Measurements from ENCODE around the gene N4BP2L2.

N4BP2L2 gene

GRCh38 chr13:32535115-32535514 is 3.5 kb downstream of the N4BP2L2 start:
- no peak for DNase-seq (ENCODE audit: extremely low read depth in 1 of 2, low read depth in 1 of 2)

DNA sequence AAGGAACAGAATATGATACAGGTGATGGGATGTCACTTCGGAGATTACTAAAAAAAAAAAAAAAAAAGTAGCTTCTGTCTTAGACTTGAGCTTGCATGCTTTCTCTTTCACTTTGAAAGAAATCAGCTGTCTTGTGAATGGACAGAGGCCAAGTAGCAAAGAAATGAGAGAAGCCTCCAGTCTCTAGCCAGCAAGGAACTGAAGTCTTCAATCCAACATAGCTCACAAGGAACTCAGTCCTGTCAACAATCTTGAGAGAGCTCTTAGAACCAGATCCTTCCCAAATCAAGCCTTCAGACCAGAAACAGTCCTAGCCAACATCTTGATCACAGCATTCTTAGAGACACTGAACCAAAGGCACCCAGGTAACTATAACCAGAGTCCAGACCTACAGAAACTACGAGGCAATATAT is 7.7 kb downstream of the N4BP2L2 start:
- no peak for DNase-seq (ENCODE audit: extremely low read depth in 1 of 2, low read depth in 1 of 2)

GRCh38 chr13:32528358-32528757 is 10.2 kb downstream of the N4BP2L2 start:
- DNase-seq (ENCODE audit: extremely low read depth in 1 of 2, low read depth in 1 of 2) = no peak

DNA sequence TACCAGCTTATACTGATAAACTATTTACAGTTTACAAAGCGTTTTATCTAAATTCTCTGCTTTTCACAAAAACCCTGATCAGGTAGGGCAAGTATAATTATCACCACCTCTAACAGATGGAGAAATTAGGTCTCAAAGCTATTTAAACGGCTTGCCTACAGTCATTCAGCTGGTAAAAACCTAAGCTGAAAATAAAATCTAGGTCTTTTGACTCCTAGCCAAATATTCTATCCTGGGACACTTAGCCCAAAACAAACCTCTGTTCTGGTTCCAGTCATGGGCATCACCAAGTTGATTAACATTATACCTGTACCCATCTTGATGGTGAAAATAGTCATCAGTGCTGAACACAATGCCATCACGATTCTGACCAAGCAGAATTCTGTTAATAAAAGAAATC is 11.4 kb downstream of the N4BP2L2 start:
- DNase-seq (ENCODE audit: extremely low read depth in 1 of 2, low read depth in 1 of 2) = no peak

GRCh38 chr13:32525766-32526165 is 12.8 kb downstream of the N4BP2L2 start:
- no peak for DNase-seq (ENCODE audit: extremely low read depth in 1 of 2, low read depth in 1 of 2)

GRCh38 chr13:32515246-32515645 is 23.3 kb downstream of the N4BP2L2 start:
- no peak for DNase-seq (ENCODE audit: extremely low read depth in 1 of 2, low read depth in 1 of 2)

GRCh38 chr13:32511482-32511881 is 27.1 kb downstream of the N4BP2L2 start:
- DNase-seq (ENCODE audit: extremely low read depth in 1 of 2, low read depth in 1 of 2) = no peak

- no peak for DNase-seq (ENCODE audit: extremely low read depth in 1 of 2, low read depth in 1 of 2)
These were observed 33.7 kb downstream of the N4BP2L2 start for GRCh38 chr13:32504876-32505275.

DNA sequence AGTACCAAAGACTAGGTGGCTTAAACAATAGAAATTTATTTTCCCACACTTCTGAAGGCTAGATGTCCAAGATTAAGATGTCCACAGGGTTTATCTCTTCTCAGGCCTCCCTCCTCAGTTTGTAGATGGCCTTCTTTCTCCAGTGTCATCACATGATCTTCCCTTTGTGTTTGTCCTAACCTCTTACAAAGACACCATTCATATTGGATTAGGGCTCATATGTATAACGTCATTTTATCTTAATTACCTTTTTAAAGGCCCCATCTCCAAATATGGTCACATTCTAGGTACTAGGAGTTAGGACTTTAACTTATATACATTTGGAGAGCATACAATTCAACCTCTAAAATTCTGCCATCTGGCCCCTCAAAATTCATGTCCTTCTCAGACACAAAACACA is 34.3 kb downstream of the N4BP2L2 start:
- DNase-seq (ENCODE audit: extremely low read depth in 1 of 2, low read depth in 1 of 2) = no peak

- DNase-seq (ENCODE audit: extremely low read depth in 1 of 2, low read depth in 1 of 2) = no peak
These were observed 34.9 kb downstream of the N4BP2L2 start for GRCh38 chr13:32503727-32504126.

DNA sequence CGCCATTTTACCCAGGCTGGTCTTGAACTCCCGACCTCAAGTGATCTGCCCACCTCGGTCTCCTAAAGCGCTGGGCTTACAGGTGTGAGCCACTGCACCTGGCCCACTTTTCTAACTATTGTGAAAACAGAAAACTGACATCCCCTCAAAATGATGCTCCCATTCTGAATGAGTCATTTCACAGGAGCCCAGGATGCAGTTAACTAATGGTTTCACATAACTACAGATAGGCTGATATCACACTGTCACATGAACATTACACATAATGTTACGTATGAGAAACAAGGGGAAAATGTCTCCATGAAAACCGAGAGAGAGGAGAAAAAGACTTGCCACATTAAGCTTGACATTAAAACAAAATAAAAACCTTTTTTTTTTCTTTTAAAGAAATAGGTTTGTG is 37.5 kb downstream of the N4BP2L2 start:
- DNase-seq (ENCODE audit: extremely low read depth in 1 of 2, low read depth in 1 of 2) = no peak

- DNase-seq (ENCODE audit: extremely low read depth in 1 of 2, low read depth in 1 of 2) = no peak
These were observed 38.9 kb downstream of the N4BP2L2 start for GRCh38 chr13:32499538-32500210.

DNA sequence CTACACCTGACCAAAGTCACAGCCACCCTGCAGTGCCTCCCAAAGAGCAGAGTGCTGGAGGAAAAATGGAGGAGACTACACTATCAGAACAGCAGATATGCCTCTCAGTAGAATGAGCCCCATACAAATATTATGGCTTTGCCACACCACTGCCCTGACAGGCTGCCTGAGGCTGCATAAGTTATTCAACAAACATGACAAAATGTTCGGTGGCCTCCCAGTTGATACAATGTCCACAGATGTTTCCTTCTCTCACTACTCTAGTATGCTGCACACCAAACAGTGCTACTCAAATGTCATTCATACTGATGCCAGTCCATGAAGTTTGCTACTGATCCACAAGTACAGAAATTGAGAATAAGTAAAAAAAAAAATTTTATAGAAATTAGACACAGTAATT is 41.0 kb downstream of the N4BP2L2 start:
- no peak for DNase-seq (ENCODE audit: extremely low read depth in 1 of 2, low read depth in 1 of 2)

DNA sequence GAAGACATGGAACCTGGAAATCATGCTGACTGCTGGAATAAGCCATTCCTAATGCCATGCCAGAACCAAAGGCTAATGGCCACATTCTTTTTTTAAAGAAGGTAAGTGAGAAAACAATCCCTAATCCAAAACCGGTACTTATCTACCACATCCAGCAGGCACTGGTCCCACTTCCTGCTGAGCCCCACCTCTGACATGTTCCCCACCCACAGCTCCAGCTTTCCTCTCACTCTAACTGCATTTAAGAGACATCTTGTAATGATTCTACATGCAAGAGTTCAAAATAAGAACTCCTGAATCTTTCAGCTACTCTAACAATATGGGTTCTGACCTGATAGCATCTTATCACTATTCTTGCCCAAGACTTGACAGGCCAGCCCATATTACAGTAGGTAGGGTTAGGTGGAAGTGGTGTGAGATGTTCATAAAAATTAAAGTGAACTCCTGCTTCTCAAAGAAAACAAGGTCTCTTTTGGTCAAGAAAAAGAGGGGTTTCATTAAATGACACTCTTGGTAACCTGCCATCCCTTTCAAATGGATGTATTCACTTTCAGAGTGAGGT is 41.9 kb downstream of the N4BP2L2 start:
- DNase-seq (ENCODE audit: extremely low read depth in 1 of 2, low read depth in 1 of 2) = no peak

DNA sequence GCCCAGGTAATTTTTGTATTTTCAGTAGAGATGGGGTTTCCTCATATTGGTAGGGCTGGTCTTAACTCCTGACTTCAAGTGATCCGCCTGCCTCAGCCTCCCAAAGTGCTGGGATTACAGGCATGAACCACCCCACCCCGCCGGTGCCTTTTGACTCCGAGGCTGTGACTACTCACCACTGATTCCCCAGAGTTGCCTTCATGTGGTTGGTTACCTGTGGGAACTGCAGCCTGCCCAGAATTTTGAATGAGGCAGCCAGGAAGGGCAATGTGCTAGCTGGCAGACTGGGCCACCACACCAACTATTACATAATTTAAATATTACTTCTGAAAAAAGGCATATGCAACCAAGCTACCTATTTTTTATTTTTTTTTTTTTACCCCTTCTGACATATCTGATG is 42.8 kb downstream of the N4BP2L2 start:
- DNase-seq (ENCODE audit: extremely low read depth in 1 of 2, low read depth in 1 of 2) = no peak

- DNase-seq (ENCODE audit: extremely low read depth in 1 of 2, low read depth in 1 of 2) = no peak
These were observed 43.2 kb downstream of the N4BP2L2 start for GRCh38 chr13:32495429-32495828.

DNA sequence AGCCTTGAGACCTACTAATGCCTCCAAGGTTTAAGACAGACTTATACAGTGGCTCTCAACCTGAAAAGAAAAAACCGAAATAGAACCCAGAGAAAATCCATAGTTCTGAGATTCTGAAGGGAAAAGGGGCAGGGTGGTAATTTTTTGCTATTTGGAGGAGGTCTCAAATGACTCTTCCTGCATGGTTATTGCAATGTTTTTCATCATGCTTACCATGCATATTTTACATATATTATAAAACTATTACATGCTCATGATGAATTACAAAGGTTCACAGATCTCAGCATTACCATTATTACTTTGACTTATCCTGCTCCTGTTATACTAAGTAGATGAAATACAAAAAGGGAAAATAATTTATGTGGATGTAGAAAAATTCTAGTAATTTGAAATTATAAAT is 47.6 kb downstream of the N4BP2L2 start:
- DNase-seq (ENCODE audit: extremely low read depth in 1 of 2, low read depth in 1 of 2) = no peak

DNA sequence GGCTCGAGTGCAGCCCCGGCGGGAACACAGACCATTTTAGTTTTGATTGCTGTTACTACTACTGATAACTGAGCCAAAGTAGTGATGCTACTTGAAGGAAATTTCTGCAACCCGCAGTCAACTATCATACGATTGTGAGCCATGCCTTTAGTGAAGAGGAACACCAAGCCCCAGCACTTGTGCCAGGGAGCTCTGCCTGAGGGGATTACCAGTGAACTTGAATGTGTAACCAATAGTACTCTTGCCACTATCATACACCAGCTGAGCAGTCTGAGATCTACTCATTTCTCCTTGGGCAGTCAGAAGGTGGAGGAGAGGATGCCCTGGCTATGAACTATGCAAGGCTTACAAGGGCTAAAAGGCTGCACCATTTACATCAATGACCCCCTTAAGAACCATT is 61.7 kb downstream of the N4BP2L2 start:
- no peak for DNase-seq (ENCODE audit: extremely low read depth in 1 of 2, low read depth in 1 of 2)

- DNase-seq (ENCODE audit: extremely low read depth in 1 of 2, low read depth in 1 of 2) = no peak
These were observed 62.4 kb downstream of the N4BP2L2 start for GRCh38 chr13:32476021-32476731.

- no peak for DNase-seq (ENCODE audit: extremely low read depth in 1 of 2, low read depth in 1 of 2)
These were observed 63.4 kb downstream of the N4BP2L2 start for GRCh38 chr13:32474999-32475792.

DNA sequence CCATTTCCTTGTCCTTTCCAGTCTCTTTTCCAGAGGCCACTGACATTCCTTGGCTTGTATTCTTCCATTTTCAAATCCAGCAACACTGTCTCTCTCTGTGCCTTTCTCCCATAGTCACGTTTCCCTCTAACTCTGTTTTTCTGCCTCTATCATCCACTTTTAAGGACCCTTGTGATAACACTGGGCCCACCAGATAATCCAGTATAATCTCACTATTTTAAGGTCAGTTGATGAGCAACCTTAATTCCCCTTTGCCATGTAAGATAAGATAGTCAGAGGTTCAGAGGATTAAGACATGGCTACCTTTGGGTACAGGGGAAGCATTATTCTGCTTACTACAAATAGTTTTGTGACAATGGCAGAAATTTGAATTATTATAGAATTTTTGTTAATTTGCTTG is 64.9 kb downstream of the N4BP2L2 start:
- DNase-seq (ENCODE audit: extremely low read depth in 1 of 2, low read depth in 1 of 2) = no peak

DNA sequence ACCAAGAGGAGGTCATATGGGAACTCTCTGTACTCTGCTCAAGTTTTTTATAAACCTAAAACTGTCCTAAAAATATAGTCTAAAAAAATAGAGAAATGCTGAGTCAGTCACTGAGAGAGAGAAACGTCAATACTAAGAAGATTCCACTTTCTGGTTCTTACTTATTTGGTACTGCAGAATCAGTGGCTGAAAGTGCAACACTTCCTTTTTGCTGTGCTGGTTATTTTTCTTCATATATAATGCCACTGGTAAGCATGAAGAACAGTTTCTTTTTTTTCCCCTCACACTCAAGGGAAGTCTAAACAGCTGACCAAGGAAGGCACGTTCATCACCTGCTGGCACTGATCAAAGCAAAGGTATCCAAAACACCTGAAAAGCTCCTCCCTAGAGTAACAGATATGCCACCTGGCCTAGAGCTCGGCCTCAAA is 66.4 kb downstream of the N4BP2L2 start:
- DNase-seq (ENCODE audit: extremely low read depth in 1 of 2, low read depth in 1 of 2) = no peak

Measured in stimulated activated CD8-positive, alpha-beta memory T cell treated with anti-CD3 and anti-CD28 coated beads, Interleukin-7, amount 100 ng/mL, for 48 hours (primary cell).